Thyroid gland (tissue), 4 donors: ENCODE data around the gene ADTRP.

Experiments used
- POLR2A ChIP-seq, 2 donors: fragments of 450-650 bp; IDR thresholded peaks; one replicate each; pipeline ENCODE4 v1.6.1; 2017; ENCODE audit warnings: antibody characterized with exemption in 2 of 2, mild to moderate bottlenecking in 2 of 2, moderate library complexity in 1 of 2
- TF ChIP-seq, protein P1 (sequence below), 6 experiments: fragments of 200-600 bp in 3 of 6; fragments of 450-650 bp in 3 of 6; sonication (generic) in 3 of 6; IDR thresholded peaks; one replicate each; pipeline ENCODE4 v1.5.1; 2016 to 2019; ENCODE audit warnings: antibody characterized with exemption in 6 of 6, mild to moderate bottlenecking in 2 of 6, inconsistent platforms in 1 of 6, moderate library complexity in 1 of 6

DNA sequence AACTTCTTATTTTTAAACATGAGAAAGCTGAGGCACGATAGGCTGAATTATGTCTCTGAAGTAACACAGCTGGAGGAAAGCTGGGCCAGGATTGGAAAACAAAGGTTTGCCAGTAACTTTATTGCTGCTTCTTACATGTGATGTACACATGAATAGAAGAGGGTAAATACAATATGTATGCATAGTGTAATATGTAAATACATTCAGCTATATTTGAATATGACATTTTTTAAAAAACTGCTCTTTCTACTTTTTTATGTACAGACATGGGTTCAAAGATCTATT is 90.2 kb downstream of the ADTRP start:
- TF ChIP-seq, protein P1, sequence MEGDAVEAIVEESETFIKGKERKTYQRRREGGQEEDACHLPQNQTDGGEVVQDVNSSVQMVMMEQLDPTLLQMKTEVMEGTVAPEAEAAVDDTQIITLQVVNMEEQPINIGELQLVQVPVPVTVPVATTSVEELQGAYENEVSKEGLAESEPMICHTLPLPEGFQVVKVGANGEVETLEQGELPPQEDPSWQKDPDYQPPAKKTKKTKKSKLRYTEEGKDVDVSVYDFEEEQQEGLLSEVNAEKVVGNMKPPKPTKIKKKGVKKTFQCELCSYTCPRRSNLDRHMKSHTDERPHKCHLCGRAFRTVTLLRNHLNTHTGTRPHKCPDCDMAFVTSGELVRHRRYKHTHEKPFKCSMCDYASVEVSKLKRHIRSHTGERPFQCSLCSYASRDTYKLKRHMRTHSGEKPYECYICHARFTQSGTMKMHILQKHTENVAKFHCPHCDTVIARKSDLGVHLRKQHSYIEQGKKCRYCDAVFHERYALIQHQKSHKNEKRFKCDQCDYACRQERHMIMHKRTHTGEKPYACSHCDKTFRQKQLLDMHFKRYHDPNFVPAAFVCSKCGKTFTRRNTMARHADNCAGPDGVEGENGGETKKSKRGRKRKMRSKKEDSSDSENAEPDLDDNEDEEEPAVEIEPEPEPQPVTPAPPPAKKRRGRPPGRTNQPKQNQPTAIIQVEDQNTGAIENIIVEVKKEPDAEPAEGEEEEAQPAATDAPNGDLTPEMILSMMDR (IDR thresholded peaks at IDR 0.05), result no peak
- no peak for TF ChIP-seq POLR2A (IDR thresholded peaks at IDR 0.05)
